A549 (cell line): ENCODE data around the gene GZMB. TPM values are rescaled to one million over a fixed set of nuclear protein-coding genes. Genes with fewer than 3 reads are reported as not detected.

Experiments used
- ATAC-seq, 2 experiments: fragments of 200-7000 bp in 1 of 2; fragments of >200 bp in 1 of 2; cut with Nextera tagmentation in 1 of 2; cut with Tn5 transposase in 1 of 2; 3 replicates each; pipeline versions ENCODE4 v1.8.0 to v1.9.1; 2018 to 2020; ENCODE audit warnings: mild to moderate bottlenecking in 1 of 2, moderate library complexity in 1 of 2
- CTCF ChIA-PET: fragments of 300-600 bp; sonication (Branson Sonifier 250); formaldehyde crosslinking; extraction: SDS; loops from one replicate; lab custom pipeline; 2021; ENCODE audit warnings: antibody characterized with exemption, inconsistent platforms; lab: Yijun Ruan, JAX
- POLR2A ChIA-PET: fragments of 350-600 bp; formaldehyde crosslinking; extraction: SDS; loops from one replicate; lab custom pipeline; 2021; ENCODE audit warnings: antibody characterized with exemption, inconsistent platforms; lab: Yijun Ruan, JAX
- DNase-seq, 2 experiments: peaks; one replicate each; pipeline versions ENCODE4 v3.0.0 to v3.0.0-alpha.2; 2011 to 2016; ENCODE audit warnings: low read depth in 1 of 2, low spot score in 1 of 2
- FAIRE-seq: peaks from 2 replicates; lab custom pipeline; 2011; peaks lifted over from hg19 to GRCh38; lab: Jason Lieb, UNC
- H3K27ac ChIP-seq, 2 experiments: fragments of >200 bp; sonication (Bioruptor Twin); formaldehyde crosslinking; 3 replicates each; pipeline ENCODE4 v1.5.1; 2016 to 2017
- H3K4me1 ChIP-seq: fragments of >200 bp; sonication (Bioruptor Twin); formaldehyde crosslinking; 3 replicates; pipeline ENCODE4 v1.6.1; 2016
- H3K4me2 ChIP-seq: fragments of >200 bp; sonication (Bioruptor Twin); formaldehyde crosslinking; 3 replicates; pipeline ENCODE4 v1.6.1; 2016
- H3K4me3 ChIP-seq: fragments of >200 bp; sonication (Bioruptor Twin); formaldehyde crosslinking; 3 replicates; pipeline ENCODE4 v1.5.1; 2016
- H3K9me3 ChIP-seq: fragments of >200 bp; sonication (Bioruptor Twin); formaldehyde crosslinking; 3 replicates; pipeline ENCODE4 v1.6.1; 2016
- BCL3 ChIP-seq: fragments of >200 bp; sonication (Bioruptor Twin); formaldehyde crosslinking; IDR thresholded peaks from 3 replicates; pipeline ENCODE4 v1.6.1; 2016
- CBX2 ChIP-seq: fragments of 200-600 bp; sonication (generic); IDR thresholded peaks from 2 replicates; pipeline ENCODE4 v1.6.1; 2016; ENCODE audit warnings: low read depth, mild to moderate bottlenecking, borderline replicate concordance
- CEBPB ChIP-seq, 2 experiments: fragments of >200 bp in 1 of 2; sonication (Bioruptor Twin) in 1 of 2; formaldehyde crosslinking in 1 of 2; IDR thresholded peaks; 2 replicates each; pipeline ENCODE4 v1.6.1; 2012 to 2016
- CHD4 ChIP-seq: fragments of 200-600 bp; sonication (generic); IDR thresholded peaks from 2 replicates; pipeline ENCODE4 v1.6.1; 2016; ENCODE audit warnings: antibody characterized with exemption, mild to moderate bottlenecking, borderline replicate concordance
- EHF ChIP-seq: fragments of 250-450 bp; sonication (Bioruptor Pico); IDR thresholded peaks from 2 replicates; pipeline ENCODE4 v1.5.0; 2020; ENCODE audit warnings: mild to moderate bottlenecking
- EHMT2 ChIP-seq: fragments of 200-600 bp; sonication (generic); IDR thresholded peaks from 2 replicates; pipeline ENCODE4 v1.6.1; 2016; ENCODE audit warnings: antibody characterized with exemption, low read depth, mild to moderate bottlenecking, moderate library complexity
- ELK1 ChIP-seq: fragments of 150-350 bp; IDR thresholded peaks from 2 replicates; pipeline ENCODE4 v1.6.1; 2014; ENCODE audit warnings: low read depth, mild to moderate bottlenecking, low read length
- EP300 ChIP-seq, 2 experiments: fragments of >200 bp; sonication (Bioruptor Twin); formaldehyde crosslinking; IDR thresholded peaks; 2 replicates in 1 of 2; 3 replicates in 1 of 2; pipeline ENCODE4 v1.6.1; 2016 to 2017
- ESRRA ChIP-seq: fragments of 150-350 bp; IDR thresholded peaks from 2 replicates; pipeline ENCODE4 v1.6.1; 2014; ENCODE audit warnings: mild to moderate bottlenecking, low read length, borderline replicate concordance
- FOSB ChIP-seq: fragments of 250-450 bp; sonication (Bioruptor Pico); IDR thresholded peaks from 2 replicates; pipeline ENCODE4 v1.5.0; 2020; ENCODE audit warnings: mild to moderate bottlenecking, moderate library complexity
- FOXS1 ChIP-seq: fragments of 250-450 bp; sonication (Bioruptor Pico); IDR thresholded peaks from 2 replicates; pipeline ENCODE4 v1.5.0; 2020; ENCODE audit warnings: mild to moderate bottlenecking, moderate library complexity
- GATA3 ChIP-seq: IDR thresholded peaks from 2 replicates; pipeline ENCODE4 v1.6.1; 2012; ENCODE audit warnings: borderline replicate concordance
- HEYL ChIP-seq: fragments of 250-450 bp; sonication (Bioruptor Pico); IDR thresholded peaks from 2 replicates; pipeline ENCODE4 v1.8.0; 2021; ENCODE audit warnings: mild to moderate bottlenecking, moderate library complexity
- HMGXB4 ChIP-seq: fragments of 250-450 bp; sonication (Bioruptor Pico); IDR thresholded peaks from 2 replicates; pipeline ENCODE4 v1.5.0; 2021; ENCODE audit warnings: mild to moderate bottlenecking, moderate library complexity, borderline replicate concordance
- HOXA7 ChIP-seq: fragments of 250-450 bp; sonication (Bioruptor Pico); IDR thresholded peaks from 2 replicates; pipeline ENCODE4 v1.5.0; 2020; ENCODE audit warnings: mild to moderate bottlenecking, moderate library complexity
- HOXB13 ChIP-seq: fragments of 250-450 bp; sonication (Bioruptor Pico); IDR thresholded peaks from 2 replicates; pipeline ENCODE4 v1.5.0; 2020; ENCODE audit warnings: low read depth, mild to moderate bottlenecking, moderate library complexity
- JUN ChIP-seq, 2 experiments: fragments of >200 bp; sonication (Bioruptor Twin); formaldehyde crosslinking; IDR thresholded peaks; 2 replicates in 1 of 2; 3 replicates in 1 of 2; pipeline ENCODE4 v1.6.1; 2016 to 2017
- KDM1A ChIP-seq: fragments of 200-600 bp; sonication (generic); IDR thresholded peaks from 2 replicates; pipeline ENCODE4 v1.6.1; 2016; ENCODE audit warnings: low read depth, mild to moderate bottlenecking
- MYC ChIP-seq: IDR thresholded peaks from 2 replicates; pipeline ENCODE4 v1.6.1; 2012; ENCODE audit warnings: mild to moderate bottlenecking, inconsistent platforms, low read length, improper control_type of control experiment, borderline replicate concordance
- NR3C1 ChIP-seq: fragments of >200 bp; sonication (Bioruptor Twin); formaldehyde crosslinking; IDR thresholded peaks from 3 replicates; pipeline ENCODE4 v1.6.1; 2017
- RAD21 ChIP-seq, 2 experiments: fragments of >200 bp in 1 of 2; sonication (Bioruptor Twin) in 1 of 2; formaldehyde crosslinking in 1 of 2; IDR thresholded peaks in 1 of 2; conservative IDR thresholded peaks in 1 of 2; 2 replicates in 1 of 2; 3 replicates in 1 of 2; pipeline ENCODE4 v1.6.1; 2012 to 2018; ENCODE audit warnings: inconsistent platforms in 1 of 2
- RARB ChIP-seq: fragments of 250-450 bp; sonication (Bioruptor Pico); IDR thresholded peaks from 2 replicates; pipeline ENCODE4 v1.8.0; 2021; ENCODE audit warnings: mild to moderate bottlenecking, moderate library complexity
- WGBS: methylation state at CpG from one replicate; pipeline ENCODE4 v1.1.6; 2017; ENCODE audit errors: missing lambda C conversion rate; 5-methylcytosine and 5-hydroxymethylcytosine counted together
- polyA plus RNA-seq, 4 experiments: library from polyadenylated mRNA; depleted of rRNA in 3 of 4; stranded (reverse); fragments of >200 nt; fragmentation: RNase III in 1 of 4; extraction: RNeasy Plus Mini Kit Qiagen cat#74134 plus additional on column Dnase treatment in 1 of 4; gene quantifications; 2 replicates in 3 of 4; 3 replicates in 1 of 4; pipeline ENCODE4 v1.2.3, GENCODE V29; 2011 to 2017

The GZMB gene
- polyA plus RNA-seq, 2 of the 4 experiments (the other 2 are of a cell fraction), result not detected

GRCh38 chr14:24632761-24633160 lies 1.2 kb downstream of the GZMB start:
- no peak for FAIRE-seq

GRCh38 chr14:24632336-24632735 lies 1.7 kb downstream of the GZMB start:
- no peak overlapping the region for H3K4me2 ChIP-seq
- no peaks in the 10 kb centered on the region for H3K4me1 ChIP-seq
- no peak overlapping the region for H3K27ac ChIP-seq
- H3K9me3 ChIP-seq, result no peaks in the 10 kb centered on the region
- POLR2A ChIA-PET, result no interaction called here
- no peak for DNase-seq
- 5% methylated on average over 4 of the region's 4 CpGs for WGBS
- CTCF ChIA-PET, result no interaction called here
- TF ChIP-seq JUN (IDR thresholded peaks at IDR 0.05), result no peak
- TF ChIP-seq BCL3, result no peak
- TF ChIP-seq KDM1A, result no peak
- TF ChIP-seq ELK1, result no peak
- no peak for TF ChIP-seq EHMT2
- no peak for TF ChIP-seq HMGXB4 (CRISPR knock-in tag)
- no peak for TF ChIP-seq CHD4
- TF ChIP-seq RAD21 (conservative IDR thresholded peaks at IDR 0.05 in 1 of 2, IDR thresholded peaks at IDR 0.05 in 1 of 2), result no peak
- no peak overlapping the region for H3K4me3 ChIP-seq
- ATAC-seq, result no peak
- FAIRE-seq, result no peak

More at GRCh38 chr14:24632761-24633160, 1.2 kb downstream of the GZMB start:
- Histone ChIP-seq H3K4me2 (no peak overlapping the region), H3K4me1 (no peaks in the 10 kb centered on the region), H3K27ac (no peak overlapping the region)
- DNase-seq, result no peak
- TF ChIP-seq CBX2, result no peak
- TF ChIP-seq, all 56 proteins: peak for 0
- CTCF ChIA-PET, result no interaction called here
- no peak for ATAC-seq
- Histone ChIP-seq H3K9me3 (no peaks in the 10 kb centered on the region), H3K4me3 (no peak overlapping the region)
- POLR2A ChIA-PET, result no interaction called here
- 0% methylated on average over 2 of the region's 6 CpGs for WGBS

- no peak overlapping the region for H3K27ac ChIP-seq
- H3K9me3 ChIP-seq, result no peaks in the 10 kb centered on the region
- FAIRE-seq, result no peak
- H3K4me1 ChIP-seq, result no peaks in the 10 kb centered on the region
- POLR2A ChIA-PET, result no interaction called here
- no peak overlapping the region for H3K4me2 ChIP-seq
- TF ChIP-seq GATA3 (no peak), HEYL (CRISPR knock-in tag) (no peak), NR3C1 (no peak), HMGXB4 (CRISPR knock-in tag) (no peak), EHF (no peak), RARB (no peak), FOSB (no peak), HOXB13 (CRISPR knock-in tag) (no peak), FOXS1 (CRISPR knock-in tag) (no peak), MYC (no peak), ESRRA (no peak), HOXA7 (CRISPR knock-in tag) (no peak), CEBPB (IDR thresholded peaks at IDR 0.05) (no peak), EP300 (IDR thresholded peaks at IDR 0.05) (no peak)
- TF ChIP-seq, all 56 proteins: peak for 0
- WGBS, result 41% methylated on average over 11 of the region's 11 CpGs
- CTCF ChIA-PET, result no interaction called here
- no peak overlapping the region for H3K4me3 ChIP-seq
- no peak for ATAC-seq
- DNase-seq, result no peak
Observed at GRCh38 chr14:24631749-24632335, 2.1 kb downstream of the GZMB start.
